OCI-LY7 (cell line): ENCODE results near the gene TCEA3. TPM values are rescaled to one million over a fixed set of nuclear protein-coding genes. Genes with fewer than 3 reads are reported as not detected.

Experiments
- BruUV-seq: library from RNA; stranded (reverse); fragments of 400-500 nt; replicated peaks from 2 replicates; lab custom pipeline; 2021; lab: Mats Ljungman, UMichigan
- CTCF ChIA-PET: fragments of 300-600 bp; sonication (Branson Sonifier 250); formaldehyde crosslinking; loops from one replicate; lab custom pipeline; 2022; ENCODE audit warnings: antibody characterized with exemption; ENCODE audit not compliant: unreplicated experiment; lab: Charles Lee
- POLR2A ChIA-PET: fragments of 300-600 bp; sonication (Branson Sonifier 250); formaldehyde crosslinking; loops from one replicate; lab custom pipeline; 2022; ENCODE audit warnings: antibody characterized with exemption; lab: Charles Lee
- DNase-seq: peaks from one replicate; pipeline ENCODE4 v3.0.0-alpha.2; 2015; ENCODE audit warnings: low spot score
- H2AFZ ChIP-seq: fragments of 200-600 bp; sonication (generic), shearing (Covaris generic); 2 replicates; pipeline ENCODE4 v1.6.1; 2014; ENCODE audit warnings: mild to moderate bottlenecking, antibody characterized with exemption, low read length, moderate library complexity
- H3K27ac ChIP-seq: fragments of 200-600 bp; sonication (generic); 2 replicates; pipeline ENCODE4 v1.5.1; 2014; ENCODE audit warnings: mixed run types, low read depth, mild to moderate bottlenecking, moderate library complexity, low read length, inconsistent platforms; ENCODE audit not compliant: poor library complexity, severe bottlenecking
- H3K36me3 ChIP-seq: fragments of 200-600 bp; sonication (generic); 2 replicates; pipeline ENCODE4 v1.6.1; 2014; ENCODE audit warnings: mild to moderate bottlenecking, antibody characterized with exemption, low read length, moderate library complexity, mixed read lengths; ENCODE audit not compliant: insufficient read depth
- H3K4me1 ChIP-seq: fragments of 200-600 bp; sonication (generic); 2 replicates; pipeline ENCODE4 v1.5.1; 2014; ENCODE audit warnings: mild to moderate bottlenecking, low read length; ENCODE audit not compliant: insufficient read depth, poor library complexity, severe bottlenecking
- H3K4me2 ChIP-seq: fragments of 200-600 bp; sonication (generic); 2 replicates; pipeline ENCODE4 v1.6.1; 2014; ENCODE audit warnings: mild to moderate bottlenecking, low read length
- H3K4me3 ChIP-seq: fragments of 200-600 bp; sonication (generic); 2 replicates; pipeline ENCODE4 v1.5.1; 2014; ENCODE audit warnings: mild to moderate bottlenecking, low read depth, low read length; ENCODE audit not compliant: poor library complexity, severe bottlenecking
- H3K79me2 ChIP-seq: fragments of 200-600 bp; sonication (generic); 2 replicates; pipeline ENCODE4 v1.6.1; 2016; ENCODE audit warnings: low read depth, mild to moderate bottlenecking, low read length, moderate library complexity, mixed read lengths; ENCODE audit not compliant: insufficient read depth
- H3K9me2 ChIP-seq: fragments of 200-600 bp; sonication (generic); 2 replicates; pipeline ENCODE4 v1.6.1; 2016; ENCODE audit warnings: mild to moderate bottlenecking, low read length, mixed read lengths; ENCODE audit not compliant: insufficient read depth
- H3K9me3 ChIP-seq: fragments of 200-600 bp; sonication (generic); 2 replicates; pipeline ENCODE4 v1.6.1; 2014; ENCODE audit warnings: mild to moderate bottlenecking, mixed run types, low read length, mixed read lengths
- H4K20me1 ChIP-seq: fragments of 200-600 bp; sonication (generic); 2 replicates; pipeline ENCODE4 v1.6.1; 2014; ENCODE audit warnings: mild to moderate bottlenecking, antibody characterized with exemption, low read length, moderate library complexity, mixed read lengths; ENCODE audit not compliant: insufficient read depth
- EZH2phosphoT487 ChIP-seq: fragments of 200-600 bp; sonication (generic); IDR thresholded peaks from 2 replicates; pipeline ENCODE4 v1.6.1; 2018; ENCODE audit warnings: low read depth, borderline replicate concordance, mild to moderate bottlenecking, mixed run types, antibody characterized with exemption, low read length, moderate library complexity, mixed read lengths
- intact Hi-C: fragments of 100-400 bp; cut with micrococcal nuclease; formaldehyde crosslinking; loops from one replicate; pipeline ENCODE4 v1.10.0; 2022; ENCODE audit not compliant: unreplicated experiment
- total RNA-seq, 2 experiments: library from RNA; depleted of rRNA in 1 of 2; stranded (reverse); fragments of >200 nt in 1 of 2; shearing (Covaris generic) in 1 of 2; gene quantifications; 2 replicates each; pipeline ENCODE4 v1.2.3, GENCODE V29; 2014 to 2022
- TF ChIP-seq, protein P1 (sequence below): fragments of 200-600 bp; sonication (generic); conservative IDR thresholded peaks from 2 replicates; pipeline ENCODE4 v1.5.1; 2014; ENCODE audit warnings: mild to moderate bottlenecking, antibody characterized with exemption, low read length, moderate library complexity, mixed read lengths

The TCEA3 gene
- total RNA-seq, 2 experiments from 2014 or later, result not detected

DNA sequence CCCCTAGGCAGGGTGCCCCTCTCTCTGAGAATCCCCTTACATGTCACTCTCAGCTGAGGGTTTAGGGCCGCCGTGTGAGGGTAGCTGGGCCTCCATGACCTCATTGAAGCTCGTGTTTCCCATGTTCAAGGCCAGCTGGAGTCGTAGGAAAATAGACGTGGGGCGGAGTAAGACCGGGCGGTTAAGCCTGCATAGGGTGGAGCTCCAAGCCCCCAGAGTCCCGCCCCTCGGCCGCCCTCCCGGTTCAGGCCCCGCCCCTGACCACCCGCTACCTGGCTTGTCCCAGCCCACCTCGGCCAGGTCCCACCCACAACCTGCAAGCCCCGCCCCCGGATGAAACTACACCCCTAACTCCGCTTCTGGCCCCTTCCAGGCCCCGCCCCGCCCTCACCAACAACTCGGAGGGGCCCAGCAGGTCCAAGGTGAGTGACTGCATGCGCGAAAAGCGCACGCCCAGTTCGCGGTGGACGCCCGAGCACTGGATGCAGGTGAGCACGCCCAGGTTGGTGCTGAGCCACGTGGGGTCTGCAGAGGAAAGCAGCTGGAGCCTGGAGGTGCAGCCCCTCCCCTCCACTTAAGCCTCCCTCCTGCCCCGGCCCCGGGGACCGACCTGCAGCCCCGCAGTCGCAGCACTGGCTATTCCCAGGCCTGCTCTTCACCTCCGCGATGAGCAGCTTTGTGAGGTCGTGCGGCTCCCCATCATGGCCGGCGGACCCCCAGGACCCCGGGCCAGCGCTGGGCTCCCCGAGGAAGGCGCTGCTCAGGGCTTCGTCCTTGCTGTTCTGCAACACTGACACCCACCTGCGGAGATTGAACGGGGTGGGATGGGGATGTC is 12.2 kb upstream of the TCEA3 start:
- Histone ChIP-seq H4K20me1 (no peaks in the 10 kb centered on the region), H3K9me3 (no peaks in the 10 kb centered on the region), H3K9me2 (no peaks in the 10 kb centered on the region), H3K4me2 (no peak overlapping the region), H3K79me2 (no peaks in the 10 kb centered on the region), H3K27ac (no peak overlapping the region), H3K4me3 (no peak overlapping the region), H3K36me3 (no peaks in the 10 kb centered on the region), H2AFZ (no peak overlapping the region), H3K4me1 (peaks cover 8% of the 10 kb centered on the region)
- POLR2A ChIA-PET, result interaction anchor here (0.9 kb wide), 1 partner anchor 33 kb away, joined by 3 read pairs; no protein-coding TSS in a partner anchor
- TF ChIP-seq EZH2phosphoT487, result no peak
- TF ChIP-seq, protein P1, sequence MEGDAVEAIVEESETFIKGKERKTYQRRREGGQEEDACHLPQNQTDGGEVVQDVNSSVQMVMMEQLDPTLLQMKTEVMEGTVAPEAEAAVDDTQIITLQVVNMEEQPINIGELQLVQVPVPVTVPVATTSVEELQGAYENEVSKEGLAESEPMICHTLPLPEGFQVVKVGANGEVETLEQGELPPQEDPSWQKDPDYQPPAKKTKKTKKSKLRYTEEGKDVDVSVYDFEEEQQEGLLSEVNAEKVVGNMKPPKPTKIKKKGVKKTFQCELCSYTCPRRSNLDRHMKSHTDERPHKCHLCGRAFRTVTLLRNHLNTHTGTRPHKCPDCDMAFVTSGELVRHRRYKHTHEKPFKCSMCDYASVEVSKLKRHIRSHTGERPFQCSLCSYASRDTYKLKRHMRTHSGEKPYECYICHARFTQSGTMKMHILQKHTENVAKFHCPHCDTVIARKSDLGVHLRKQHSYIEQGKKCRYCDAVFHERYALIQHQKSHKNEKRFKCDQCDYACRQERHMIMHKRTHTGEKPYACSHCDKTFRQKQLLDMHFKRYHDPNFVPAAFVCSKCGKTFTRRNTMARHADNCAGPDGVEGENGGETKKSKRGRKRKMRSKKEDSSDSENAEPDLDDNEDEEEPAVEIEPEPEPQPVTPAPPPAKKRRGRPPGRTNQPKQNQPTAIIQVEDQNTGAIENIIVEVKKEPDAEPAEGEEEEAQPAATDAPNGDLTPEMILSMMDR, result no peak
- CTCF ChIA-PET, result interaction anchor here (0.6 kb wide), 1 partner anchor 172 kb away, joined by 3 read pairs; no protein-coding TSS in a partner anchor
- intact Hi-C loops, result no loop called here
- DNase-seq, result no peak
- BruUV-seq, result no TSS peak

DNA sequence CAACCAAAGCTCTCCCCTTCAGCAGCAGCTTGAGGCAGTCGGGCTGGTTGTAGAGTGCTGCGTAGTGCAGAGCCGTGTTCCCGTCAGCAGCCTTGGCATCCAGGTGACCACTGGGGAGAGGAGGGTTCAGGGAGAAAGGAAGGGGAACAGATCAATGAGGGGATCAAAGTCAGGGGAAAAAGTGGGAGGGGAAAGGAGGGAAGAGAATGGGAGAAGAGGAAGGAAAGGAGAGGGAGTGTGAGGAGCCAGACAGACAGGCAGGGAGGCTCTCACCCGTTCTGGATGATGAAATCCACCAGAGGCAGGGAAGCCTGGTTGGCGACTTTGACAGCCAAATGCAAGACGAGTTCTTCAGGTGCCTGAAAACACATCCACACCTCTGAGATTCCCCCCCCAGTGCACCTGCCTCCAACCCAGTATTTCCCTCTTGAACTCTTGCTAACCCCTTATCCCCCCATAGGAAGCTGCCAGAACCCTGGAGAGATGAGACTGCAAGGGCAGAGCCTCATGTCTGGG is 9.8 kb upstream of the TCEA3 start:
- no TSS peak for BruUV-seq
- no peaks in the 10 kb centered on the region for H3K36me3 ChIP-seq
- H3K27ac ChIP-seq, result no peak overlapping the region
- H3K4me1 ChIP-seq, result peaks cover 8% of the 10 kb centered on the region
- no peak overlapping the region for H2AFZ ChIP-seq
- TF ChIP-seq, protein P1, result no peak
- no peak for TF ChIP-seq EZH2phosphoT487
- DNase-seq, result no peak
- no peak overlapping the region for H3K4me2 ChIP-seq
- no peaks in the 10 kb centered on the region for H3K9me2 ChIP-seq
- no peaks in the 10 kb centered on the region for H4K20me1 ChIP-seq
- intact Hi-C loops, result no loop called here
- H3K79me2 ChIP-seq, result no peaks in the 10 kb centered on the region
- CTCF ChIA-PET, result no interaction called here
- no peak overlapping the region for H3K4me3 ChIP-seq
- H3K9me3 ChIP-seq, result no peaks in the 10 kb centered on the region
- POLR2A ChIA-PET, result no interaction called here

DNA sequence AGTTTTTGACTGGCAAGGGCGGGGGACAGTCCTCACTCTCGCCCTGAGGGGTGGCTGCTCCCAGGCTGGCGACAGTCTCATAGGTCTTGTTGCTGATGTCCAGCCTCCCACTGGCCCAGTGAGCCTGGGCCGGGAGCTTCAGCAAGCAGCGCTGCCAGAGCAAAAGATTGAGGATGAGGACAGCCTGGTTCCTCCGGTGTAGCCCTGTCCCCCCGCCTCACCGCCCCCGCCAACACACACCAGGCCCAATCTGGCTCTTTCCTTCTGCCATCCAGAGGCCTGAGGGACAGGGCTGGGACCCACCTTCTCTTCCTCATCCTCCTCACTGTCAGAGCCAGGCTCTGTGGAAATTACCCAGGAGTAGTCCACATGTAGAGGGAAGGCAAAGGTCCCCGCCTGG is 8.6 kb upstream of the TCEA3 start:
- POLR2A ChIA-PET, result no interaction called here

More for the DNA sequence above, 8.6 kb upstream of the TCEA3 start:
- CTCF ChIA-PET, result no interaction called here
- Histone ChIP-seq H2AFZ (no peak overlapping the region), H3K4me1 (peaks cover 8% of the 10 kb centered on the region), H3K4me2 (no peak overlapping the region), H4K20me1 (no peaks in the 10 kb centered on the region), H3K9me3 (no peaks in the 10 kb centered on the region), H3K4me3 (no peak overlapping the region), H3K9me2 (no peaks in the 10 kb centered on the region), H3K36me3 (no peaks in the 10 kb centered on the region), H3K79me2 (no peaks in the 10 kb centered on the region), H3K27ac (no peak overlapping the region)
- no TSS peak for BruUV-seq
- intact Hi-C loops, result no loop called here
- TF ChIP-seq, protein P1, result no peak
- DNase-seq, result no peak
